ENCODE results near the gene GIMAP5. TPM values are rescaled to one million over a fixed set of nuclear protein-coding genes. Genes with fewer than 3 reads are reported as not detected.

The GIMAP5 gene
- not detected in 2 replicates for polyA plus RNA-seq
- not detected in 2 replicates for polyA minus RNA-seq

DNA sequence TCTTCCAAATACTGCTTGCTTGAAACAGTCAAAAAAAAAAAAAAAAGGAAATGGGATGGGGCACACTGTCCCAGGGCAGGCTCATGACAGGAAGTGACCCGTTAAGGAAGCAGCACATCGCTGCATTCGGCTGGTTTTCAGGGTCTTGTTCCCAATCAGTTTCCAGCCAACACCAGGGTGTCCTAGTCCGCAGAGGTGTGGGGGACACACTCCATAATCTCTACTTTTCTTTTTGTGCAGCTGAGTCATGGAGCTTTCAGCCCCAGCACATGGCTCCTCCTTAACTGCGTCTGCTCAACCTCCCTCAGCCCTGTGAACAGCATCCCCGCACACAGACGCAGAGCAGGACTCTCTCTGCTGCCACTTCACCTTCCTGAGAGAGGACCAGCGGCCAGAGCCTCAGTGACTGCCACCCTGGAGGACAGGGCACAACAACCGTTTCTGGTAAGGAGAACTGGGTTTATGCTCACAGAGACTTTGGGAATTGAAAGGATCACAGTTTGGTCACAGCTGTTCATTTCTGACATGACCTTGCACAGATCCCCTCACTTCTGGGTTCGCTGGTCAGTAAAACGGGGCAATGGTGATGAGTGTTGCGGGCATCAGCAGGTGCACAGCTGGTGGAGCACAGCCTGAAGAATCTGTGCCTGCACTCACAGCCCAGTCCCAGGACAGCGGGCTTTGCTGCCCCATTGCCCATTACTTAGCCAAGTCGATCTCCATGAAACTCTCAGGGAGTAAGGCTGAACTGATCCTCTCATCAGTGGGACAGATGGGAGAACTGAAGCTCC is at the start of gene GIMAP5:
Gene GIMAP5 (plus strand): TSS at position 154 of the 791 bp plus-strand sequence. CDS start 3,467 bp downstream, outside the sequence.
- Histone ChIP-seq H3K79me2 (replicated peaks; ENCODE audit: insufficient read depth, low read length) (no peaks in the 10 kb centered on the region), H2AFZ (ENCODE audit: low read depth, low read length) (no peak within 1 kb of the TSS), H4K20me1 (ENCODE audit: insufficient read depth) (no peaks in the 10 kb centered on the region), H3F3A (ENCODE audit: insufficient read depth, low read length, poor library complexity, severe bottlenecking) (no peaks in the 10 kb centered on the region), H3K36me3 (ENCODE audit: insufficient read depth, low read length) (no peaks in the 10 kb centered on the region), H3K9me2 (ENCODE audit: insufficient read depth, low read length) (no peaks in the 10 kb centered on the region), H3K27me3 (ENCODE audit: insufficient read depth, low read depth, low read length) (no peaks in the 10 kb centered on the region), H3K4me2 (ENCODE audit: low read length) (no peak within 1 kb of the TSS), H3K9me3 (ENCODE audit: low read length) (no peaks in the 10 kb centered on the region), H3K27ac (ENCODE audit: low read length) (no peak within 1 kb of the TSS), H3K4me3 (ENCODE audit: low read length) (no peak within 1 kb of the TSS), H3K9ac (ENCODE audit: low read length) (no peak within 1 kb of the TSS)
- no peak for TF ChIP-seq EP300 (conservative IDR thresholded peaks at IDR 0.05; ENCODE audit: poor library complexity, severe bottlenecking)
- TF ChIP-seq, protein P1, sequence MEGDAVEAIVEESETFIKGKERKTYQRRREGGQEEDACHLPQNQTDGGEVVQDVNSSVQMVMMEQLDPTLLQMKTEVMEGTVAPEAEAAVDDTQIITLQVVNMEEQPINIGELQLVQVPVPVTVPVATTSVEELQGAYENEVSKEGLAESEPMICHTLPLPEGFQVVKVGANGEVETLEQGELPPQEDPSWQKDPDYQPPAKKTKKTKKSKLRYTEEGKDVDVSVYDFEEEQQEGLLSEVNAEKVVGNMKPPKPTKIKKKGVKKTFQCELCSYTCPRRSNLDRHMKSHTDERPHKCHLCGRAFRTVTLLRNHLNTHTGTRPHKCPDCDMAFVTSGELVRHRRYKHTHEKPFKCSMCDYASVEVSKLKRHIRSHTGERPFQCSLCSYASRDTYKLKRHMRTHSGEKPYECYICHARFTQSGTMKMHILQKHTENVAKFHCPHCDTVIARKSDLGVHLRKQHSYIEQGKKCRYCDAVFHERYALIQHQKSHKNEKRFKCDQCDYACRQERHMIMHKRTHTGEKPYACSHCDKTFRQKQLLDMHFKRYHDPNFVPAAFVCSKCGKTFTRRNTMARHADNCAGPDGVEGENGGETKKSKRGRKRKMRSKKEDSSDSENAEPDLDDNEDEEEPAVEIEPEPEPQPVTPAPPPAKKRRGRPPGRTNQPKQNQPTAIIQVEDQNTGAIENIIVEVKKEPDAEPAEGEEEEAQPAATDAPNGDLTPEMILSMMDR (IDR thresholded peaks at IDR 0.05; ENCODE audit: poor library complexity, severe bottlenecking) = no peak
- no peak for TF ChIP-seq SMC3 (conservative IDR thresholded peaks at IDR 0.05; ENCODE audit: poor library complexity)
- TF ChIP-seq POLR2AphosphoS5 (IDR thresholded peaks at IDR 0.05) = no peak
- TF ChIP-seq TAF1 (IDR thresholded peaks at IDR 0.05; ENCODE audit: low read depth) = no peak
- TF ChIP-seq, protein P2, sequence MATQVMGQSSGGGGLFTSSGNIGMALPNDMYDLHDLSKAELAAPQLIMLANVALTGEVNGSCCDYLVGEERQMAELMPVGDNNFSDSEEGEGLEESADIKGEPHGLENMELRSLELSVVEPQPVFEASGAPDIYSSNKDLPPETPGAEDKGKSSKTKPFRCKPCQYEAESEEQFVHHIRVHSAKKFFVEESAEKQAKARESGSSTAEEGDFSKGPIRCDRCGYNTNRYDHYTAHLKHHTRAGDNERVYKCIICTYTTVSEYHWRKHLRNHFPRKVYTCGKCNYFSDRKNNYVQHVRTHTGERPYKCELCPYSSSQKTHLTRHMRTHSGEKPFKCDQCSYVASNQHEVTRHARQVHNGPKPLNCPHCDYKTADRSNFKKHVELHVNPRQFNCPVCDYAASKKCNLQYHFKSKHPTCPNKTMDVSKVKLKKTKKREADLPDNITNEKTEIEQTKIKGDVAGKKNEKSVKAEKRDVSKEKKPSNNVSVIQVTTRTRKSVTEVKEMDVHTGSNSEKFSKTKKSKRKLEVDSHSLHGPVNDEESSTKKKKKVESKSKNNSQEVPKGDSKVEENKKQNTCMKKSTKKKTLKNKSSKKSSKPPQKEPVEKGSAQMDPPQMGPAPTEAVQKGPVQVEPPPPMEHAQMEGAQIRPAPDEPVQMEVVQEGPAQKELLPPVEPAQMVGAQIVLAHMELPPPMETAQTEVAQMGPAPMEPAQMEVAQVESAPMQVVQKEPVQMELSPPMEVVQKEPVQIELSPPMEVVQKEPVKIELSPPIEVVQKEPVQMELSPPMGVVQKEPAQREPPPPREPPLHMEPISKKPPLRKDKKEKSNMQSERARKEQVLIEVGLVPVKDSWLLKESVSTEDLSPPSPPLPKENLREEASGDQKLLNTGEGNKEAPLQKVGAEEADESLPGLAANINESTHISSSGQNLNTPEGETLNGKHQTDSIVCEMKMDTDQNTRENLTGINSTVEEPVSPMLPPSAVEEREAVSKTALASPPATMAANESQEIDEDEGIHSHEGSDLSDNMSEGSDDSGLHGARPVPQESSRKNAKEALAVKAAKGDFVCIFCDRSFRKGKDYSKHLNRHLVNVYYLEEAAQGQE (IDR thresholded peaks at IDR 0.05; ENCODE audit: borderline replicate concordance) = no peak
- TF ChIP-seq MXI1 (conservative IDR thresholded peaks at IDR 0.05; ENCODE audit: poor library complexity, severe bottlenecking) = no peak
- TF ChIP-seq EZH2 (IDR thresholded peaks at IDR 0.05; ENCODE audit: borderline replicate concordance, insufficient read depth, low read length, poor library complexity, severe bottlenecking) = no peak

DNA sequence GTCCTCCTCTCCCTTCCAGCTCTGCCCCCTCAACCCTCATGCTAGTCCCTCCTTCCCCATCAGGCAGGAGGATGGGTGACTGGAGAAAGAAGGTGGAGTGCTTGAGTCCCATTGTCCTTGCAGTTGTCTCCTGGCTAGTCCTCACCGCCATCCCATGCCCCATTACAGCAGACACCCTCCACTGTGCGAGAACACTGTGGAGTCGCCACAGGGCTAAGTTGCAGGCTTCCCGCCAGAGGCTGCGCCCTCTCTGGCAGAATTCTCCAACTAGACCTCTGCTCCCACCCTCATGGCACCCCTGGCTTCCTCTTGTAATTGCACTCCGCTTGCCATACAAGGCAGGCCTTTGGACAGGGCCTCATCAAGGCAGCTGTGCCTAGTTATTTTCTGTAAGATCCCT is 48.6 kb upstream of the GIMAP5 start:
- Histone ChIP-seq H3K36me3 (ENCODE audit: insufficient read depth, low read length) (no peaks in the 10 kb centered on the region), H3K9ac (ENCODE audit: low read length) (no peak overlapping the region), H4K20me1 (ENCODE audit: insufficient read depth) (no peaks in the 10 kb centered on the region), H3K27ac (ENCODE audit: low read length) (no peak overlapping the region), H3K4me2 (ENCODE audit: low read length) (no peak overlapping the region), H3K79me2 (replicated peaks; ENCODE audit: insufficient read depth, low read length) (no peaks in the 10 kb centered on the region), H2AFZ (ENCODE audit: low read depth, low read length) (no peak overlapping the region), H3K27me3 (ENCODE audit: insufficient read depth, low read depth, low read length) (no peaks in the 10 kb centered on the region), H3K9me2 (ENCODE audit: insufficient read depth, low read length) (no peaks in the 10 kb centered on the region), H3F3A (ENCODE audit: insufficient read depth, low read length, poor library complexity, severe bottlenecking) (no peaks in the 10 kb centered on the region), H3K4me3 (ENCODE audit: low read length) (no peak overlapping the region), H3K9me3 (ENCODE audit: low read length) (no peaks in the 10 kb centered on the region)
- TF ChIP-seq SMC3 (conservative IDR thresholded peaks at IDR 0.05; ENCODE audit: poor library complexity) = no peak
- TF ChIP-seq, protein P1 (IDR thresholded peaks at IDR 0.05; ENCODE audit: poor library complexity, severe bottlenecking) = no peak
- no peak for TF ChIP-seq EZH2 (IDR thresholded peaks at IDR 0.05; ENCODE audit: borderline replicate concordance, insufficient read depth, low read length, poor library complexity, severe bottlenecking)
- TF ChIP-seq MXI1 (conservative IDR thresholded peaks at IDR 0.05; ENCODE audit: poor library complexity, severe bottlenecking) = no peak
- TF ChIP-seq POLR2AphosphoS5 (IDR thresholded peaks at IDR 0.05) = no peak
- TF ChIP-seq EP300 (conservative IDR thresholded peaks at IDR 0.05; ENCODE audit: poor library complexity, severe bottlenecking) = no peak
- TF ChIP-seq, protein P2 (IDR thresholded peaks at IDR 0.05; ENCODE audit: borderline replicate concordance) = no peak
- no peak for TF ChIP-seq RAD21 (conservative IDR thresholded peaks at IDR 0.05)
- no peak for TF ChIP-seq TAF1 (IDR thresholded peaks at IDR 0.05; ENCODE audit: low read depth)
